Sigmoid colon (tissue), 3 donors: Measurements from ENCODE around the gene DDX21.
"Not testable (repeated sequence)": the region's sequence is repeated elsewhere in the genome, so short reads cannot be mapped to it uniquely, and the experiment has no call there.

Source experiments
- CTCF ChIP-seq, 4 experiments: fragments of 450-650 bp in 3 of 4; fragments of 200-600 bp in 1 of 4; IDR thresholded peaks; one replicate each; pipeline ENCODE4 v1.5.1; 2016 to 2019; ENCODE audit warnings: antibody characterized with exemption in 4 of 4, mild to moderate bottlenecking in 3 of 4, moderate library complexity in 2 of 4
- POLR2A ChIP-seq, 2 donors: fragments of 450-650 bp; IDR thresholded peaks; one replicate each; pipeline ENCODE4 v1.6.1; 2016; ENCODE audit warnings: antibody characterized with exemption in 2 of 2, mild to moderate bottlenecking in 2 of 2, moderate library complexity in 2 of 2

GRCh38 chr10:68940917-68941316, 15.1 kb upstream of the DDX21 start:
- not testable (repeated sequence) for TF ChIP-seq CTCF, POLR2A (IDR thresholded peaks at IDR 0.05)
